Measurements from ENCODE around the gene ALG1.
"Not testable (repeated sequence)": the region's sequence is repeated elsewhere in the genome, so short reads cannot be mapped to it uniquely, and the experiment has no call there.

The ALG1 gene

GRCh38 chr16:5072334-5073278 lies 963 bp downstream of the ALG1 start:
- H3K9me3 ChIP-seq (ENCODE audit: control insufficient read depth in 1 of 2, low read length in 2 of 2), result no peaks in the 10 kb centered on the region
- peak overlapping the region; percentile 35 for H3K27ac ChIP-seq (ENCODE audit: low read depth, low read length)
- peak overlapping the region; percentile 77 to 93 for H3K4me3 ChIP-seq (ENCODE audit: low read depth in 1 of 2, low read length in 2 of 2)
- H3K9ac ChIP-seq (ENCODE audit: low read depth in 1 of 2, low read length in 2 of 2), result peak overlapping the region; percentile 64 to 86
- peaks cover 14 to 16% of the 10 kb centered on the region in 2 donors for H3K4me1 ChIP-seq (ENCODE audit: control insufficient read depth in 1 of 2, insufficient read depth in 2 of 2, low read length in 2 of 2)
- no peaks in the 10 kb centered on the region for H3K27me3 ChIP-seq (ENCODE audit: control insufficient read depth in 1 of 2, insufficient read depth in 2 of 2, low read length in 2 of 2)
- peaks cover 12 to 22% of the 10 kb centered on the region in 2 donors for H3K36me3 ChIP-seq (ENCODE audit: control insufficient read depth in 1 of 2, insufficient read depth in 2 of 2, low read length in 2 of 2)

- no peaks in the 10 kb centered on the region for H3K9me3 ChIP-seq (ENCODE audit: control insufficient read depth in 1 of 2, low read length in 2 of 2)
- peaks cover 14 to 16% of the 10 kb centered on the region in 2 donors for H3K4me1 ChIP-seq (ENCODE audit: control insufficient read depth in 1 of 2, insufficient read depth in 2 of 2, low read length in 2 of 2)
- H3K36me3 ChIP-seq (ENCODE audit: control insufficient read depth in 1 of 2, insufficient read depth in 2 of 2, low read length in 2 of 2), result peaks cover 12 to 25% of the 10 kb centered on the region in 2 donors
- H3K4me3 ChIP-seq (ENCODE audit: low read depth in 1 of 2, low read length in 2 of 2), result no peak overlapping the region
- no peak overlapping the region for H3K9ac ChIP-seq (ENCODE audit: low read depth in 1 of 2, low read length in 2 of 2)
- no peaks in the 10 kb centered on the region for H3K27me3 ChIP-seq (ENCODE audit: control insufficient read depth in 1 of 2, insufficient read depth in 2 of 2, low read length in 2 of 2)
- H3K27ac ChIP-seq (ENCODE audit: low read depth, low read length), result no peak overlapping the region
Measured at GRCh38 chr16:5073279-5073629, 1.6 kb downstream of the ALG1 start.

- H3K27me3 ChIP-seq (ENCODE audit: control insufficient read depth in 1 of 2, insufficient read depth in 2 of 2, low read length in 2 of 2); H3K4me3 ChIP-seq (ENCODE audit: low read depth in 1 of 2, low read length in 2 of 2); H3K9me3 ChIP-seq (ENCODE audit: control insufficient read depth in 1 of 2, low read length in 2 of 2); H3K27ac ChIP-seq (ENCODE audit: low read depth, low read length); H3K9ac ChIP-seq (ENCODE audit: low read depth in 1 of 2, low read length in 2 of 2): not testable (repeated sequence)
- Histone ChIP-seq H3K4me1 (ENCODE audit: control insufficient read depth in 1 of 2, insufficient read depth in 2 of 2, low read length in 2 of 2) (peaks cover 14 to 16% of the 10 kb centered on the region in 2 donors), H3K36me3 (ENCODE audit: control insufficient read depth in 1 of 2, insufficient read depth in 2 of 2, low read length in 2 of 2) (peaks cover 12 to 28% of the 10 kb centered on the region in 2 donors)
Measured at GRCh38 chr16:5073771-5074170, 2.1 kb downstream of the ALG1 start.

GRCh38 chr16:5075637-5076036 lies 4.0 kb downstream of the ALG1 start:
- no peak overlapping the region for H3K9ac ChIP-seq (ENCODE audit: low read depth in 1 of 2, low read length in 2 of 2)
- no peaks in the 10 kb centered on the region for H3K27me3 ChIP-seq (ENCODE audit: control insufficient read depth in 1 of 2, insufficient read depth in 2 of 2, low read length in 2 of 2)
- H3K9me3 ChIP-seq (ENCODE audit: control insufficient read depth in 1 of 2, low read length in 2 of 2), result no peaks in the 10 kb centered on the region
- no peak overlapping the region for H3K4me3 ChIP-seq (ENCODE audit: low read depth in 1 of 2, low read length in 2 of 2)
- no peak overlapping the region for H3K27ac ChIP-seq (ENCODE audit: low read depth, low read length)
- peaks cover 16 to 17% of the 10 kb centered on the region in 2 donors for H3K4me1 ChIP-seq (ENCODE audit: control insufficient read depth in 1 of 2, insufficient read depth in 2 of 2, low read length in 2 of 2)
- H3K36me3 ChIP-seq (ENCODE audit: control insufficient read depth in 1 of 2, insufficient read depth in 2 of 2, low read length in 2 of 2), result peaks cover 12 to 28% of the 10 kb centered on the region in 2 donors

GRCh38 chr16:5077304-5077703 lies 5.7 kb downstream of the ALG1 start:
- H3K27me3 ChIP-seq (ENCODE audit: control insufficient read depth in 1 of 2, insufficient read depth in 2 of 2, low read length in 2 of 2), result no peaks in the 10 kb centered on the region
- H3K4me3 ChIP-seq (ENCODE audit: low read depth in 1 of 2, low read length in 2 of 2), result no peak overlapping the region
- H3K4me1 ChIP-seq (ENCODE audit: control insufficient read depth in 1 of 2, insufficient read depth in 2 of 2, low read length in 2 of 2), result peaks cover 8 to 10% of the 10 kb centered on the region in 2 donors
- H3K9me3 ChIP-seq (ENCODE audit: control insufficient read depth in 1 of 2, low read length in 2 of 2), result no peaks in the 10 kb centered on the region
- peaks cover 12 to 28% of the 10 kb centered on the region in 2 donors for H3K36me3 ChIP-seq (ENCODE audit: control insufficient read depth in 1 of 2, insufficient read depth in 2 of 2, low read length in 2 of 2)
- H3K9ac ChIP-seq (ENCODE audit: low read depth in 1 of 2, low read length in 2 of 2), result no peak overlapping the region
- H3K27ac ChIP-seq (ENCODE audit: low read depth, low read length), result no peak overlapping the region

GRCh38 chr16:5078626-5079025 lies 7.0 kb downstream of the ALG1 start:
- Histone ChIP-seq H3K36me3 (ENCODE audit: control insufficient read depth in 1 of 2, insufficient read depth in 2 of 2, low read length in 2 of 2) (peaks cover 12 to 28% of the 10 kb centered on the region in 2 donors), H3K4me1 (ENCODE audit: control insufficient read depth in 1 of 2, insufficient read depth in 2 of 2, low read length in 2 of 2) (peaks cover 0 to 4% of the 10 kb centered on the region in 2 donors), H3K27ac (ENCODE audit: low read depth, low read length) (no peak overlapping the region), H3K27me3 (ENCODE audit: control insufficient read depth in 1 of 2, insufficient read depth in 2 of 2, low read length in 2 of 2) (no peaks in the 10 kb centered on the region), H3K9me3 (ENCODE audit: control insufficient read depth in 1 of 2, low read length in 2 of 2) (no peaks in the 10 kb centered on the region), H3K9ac (ENCODE audit: low read depth in 1 of 2, low read length in 2 of 2) (no peak overlapping the region), H3K4me3 (ENCODE audit: low read depth in 1 of 2, low read length in 2 of 2) (no peak overlapping the region)

GRCh38 chr16:5080461-5080860 lies 8.8 kb downstream of the ALG1 start:
- not testable (repeated sequence) for H3K4me3 ChIP-seq (ENCODE audit: low read depth in 1 of 2, low read length in 2 of 2); H3K9ac ChIP-seq (ENCODE audit: low read depth in 1 of 2, low read length in 2 of 2); H3K27me3 ChIP-seq (ENCODE audit: control insufficient read depth in 1 of 2, insufficient read depth in 2 of 2, low read length in 2 of 2); H3K27ac ChIP-seq (ENCODE audit: low read depth, low read length); H3K4me1 ChIP-seq (ENCODE audit: control insufficient read depth in 1 of 2, insufficient read depth in 2 of 2, low read length in 2 of 2); H3K9me3 ChIP-seq (ENCODE audit: control insufficient read depth in 1 of 2, low read length in 2 of 2)
- peaks cover 9 to 25% of the 10 kb centered on the region in 2 donors for H3K36me3 ChIP-seq (ENCODE audit: control insufficient read depth in 1 of 2, insufficient read depth in 2 of 2, low read length in 2 of 2)

- not testable (repeated sequence) for H3K4me3 ChIP-seq (ENCODE audit: low read depth in 1 of 2, low read length in 2 of 2); H3K9me3 ChIP-seq (ENCODE audit: control insufficient read depth in 1 of 2, low read length in 2 of 2); H3K4me1 ChIP-seq (ENCODE audit: control insufficient read depth in 1 of 2, insufficient read depth in 2 of 2, low read length in 2 of 2); H3K27me3 ChIP-seq (ENCODE audit: control insufficient read depth in 1 of 2, insufficient read depth in 2 of 2, low read length in 2 of 2); H3K9ac ChIP-seq (ENCODE audit: low read depth in 1 of 2, low read length in 2 of 2); H3K27ac ChIP-seq (ENCODE audit: low read depth, low read length)
- peaks cover 4 to 24% of the 10 kb centered on the region in 2 donors for H3K36me3 ChIP-seq (ENCODE audit: control insufficient read depth in 1 of 2, insufficient read depth in 2 of 2, low read length in 2 of 2)
Measured at GRCh38 chr16:5080996-5081395, 9.4 kb downstream of the ALG1 start.

- not testable (repeated sequence) for H3K4me3 ChIP-seq (ENCODE audit: low read depth in 1 of 2, low read length in 2 of 2); H3K27me3 ChIP-seq (ENCODE audit: control insufficient read depth in 1 of 2, insufficient read depth in 2 of 2, low read length in 2 of 2); H3K9ac ChIP-seq (ENCODE audit: low read depth in 1 of 2, low read length in 2 of 2); H3K4me1 ChIP-seq (ENCODE audit: control insufficient read depth in 1 of 2, insufficient read depth in 2 of 2, low read length in 2 of 2); H3K9me3 ChIP-seq (ENCODE audit: control insufficient read depth in 1 of 2, low read length in 2 of 2); H3K27ac ChIP-seq (ENCODE audit: low read depth, low read length)
- peaks cover 0 to 12% of the 10 kb centered on the region in 2 donors for H3K36me3 ChIP-seq (ENCODE audit: control insufficient read depth in 1 of 2, insufficient read depth in 2 of 2, low read length in 2 of 2)
Measured at GRCh38 chr16:5083646-5084045, 12.0 kb downstream of the ALG1 start.

- H3K4me3 ChIP-seq (ENCODE audit: low read depth in 1 of 2, low read length in 2 of 2), result not testable (repeated sequence)
- H3K36me3 ChIP-seq (ENCODE audit: control insufficient read depth in 1 of 2, insufficient read depth in 2 of 2, low read length in 2 of 2), result peaks cover 0 to 16% of the 10 kb centered on the region in 2 donors
Measured at GRCh38 chr16:5084099-5084731, 12.6 kb downstream of the ALG1 start.

More at GRCh38 chr16:5084099-5084731, 12.6 kb downstream of the ALG1 start:
- H3K9ac ChIP-seq (ENCODE audit: low read depth in 1 of 2, low read length in 2 of 2); H3K4me1 ChIP-seq (ENCODE audit: control insufficient read depth in 1 of 2, insufficient read depth in 2 of 2, low read length in 2 of 2); H3K27me3 ChIP-seq (ENCODE audit: control insufficient read depth in 1 of 2, insufficient read depth in 2 of 2, low read length in 2 of 2); H3K27ac ChIP-seq (ENCODE audit: low read depth, low read length); H3K9me3 ChIP-seq (ENCODE audit: control insufficient read depth in 1 of 2, low read length in 2 of 2): not testable (repeated sequence)
